ENCODE measurements around the gene CHD3. TPM values are rescaled to one million over a fixed set of nuclear protein-coding genes. Genes with fewer than 3 reads are reported as not detected.

CHD3 gene
- polyA plus RNA-seq, 1 of the 3 experiments (the other 2 are of a cell fraction): 56.2 TPM

DNA sequence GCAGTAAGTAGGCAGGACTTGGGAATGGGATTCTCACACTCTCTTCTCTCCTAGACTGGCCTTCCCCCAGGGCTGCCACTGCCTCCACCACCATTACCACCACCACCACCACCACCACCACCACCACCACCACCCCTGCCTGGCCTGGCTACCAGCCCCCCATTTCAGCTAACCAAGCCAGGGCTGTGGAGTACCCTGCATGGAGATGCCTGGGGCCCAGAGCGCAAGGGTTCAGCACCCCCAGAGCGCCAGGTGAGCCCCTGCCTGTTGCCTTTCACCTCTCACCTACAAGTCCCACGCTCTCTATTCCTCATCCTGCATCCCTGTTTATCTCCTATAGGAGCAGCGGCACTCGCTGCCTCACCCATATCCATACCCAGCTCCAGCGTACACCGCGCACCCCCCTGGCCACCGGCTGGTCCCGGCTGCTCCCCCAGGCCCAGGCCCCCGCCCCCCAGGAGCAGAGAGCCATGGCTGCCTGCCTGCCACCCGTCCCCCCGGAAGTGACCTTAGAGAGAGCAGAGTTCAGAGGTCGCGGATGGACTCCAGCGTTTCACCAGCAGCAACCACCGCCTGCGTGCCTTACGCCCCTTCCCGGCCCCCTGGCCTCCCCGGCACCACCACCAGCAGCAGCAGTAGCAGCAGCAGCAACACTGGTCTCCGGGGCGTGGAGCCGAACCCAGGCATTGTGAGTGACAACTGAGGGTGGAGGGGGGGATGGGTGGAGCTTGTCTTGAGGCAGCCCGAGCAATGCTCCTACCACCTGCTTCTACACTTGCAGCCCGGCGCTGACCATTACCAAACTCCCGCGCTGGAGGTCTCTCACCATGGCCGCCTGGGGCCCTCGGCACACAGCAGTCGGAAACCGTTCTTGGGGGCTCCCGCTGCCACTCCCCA is 41.6 kb upstream of the CHD3 start (continued):
- TF ChIP-seq, protein P1, sequence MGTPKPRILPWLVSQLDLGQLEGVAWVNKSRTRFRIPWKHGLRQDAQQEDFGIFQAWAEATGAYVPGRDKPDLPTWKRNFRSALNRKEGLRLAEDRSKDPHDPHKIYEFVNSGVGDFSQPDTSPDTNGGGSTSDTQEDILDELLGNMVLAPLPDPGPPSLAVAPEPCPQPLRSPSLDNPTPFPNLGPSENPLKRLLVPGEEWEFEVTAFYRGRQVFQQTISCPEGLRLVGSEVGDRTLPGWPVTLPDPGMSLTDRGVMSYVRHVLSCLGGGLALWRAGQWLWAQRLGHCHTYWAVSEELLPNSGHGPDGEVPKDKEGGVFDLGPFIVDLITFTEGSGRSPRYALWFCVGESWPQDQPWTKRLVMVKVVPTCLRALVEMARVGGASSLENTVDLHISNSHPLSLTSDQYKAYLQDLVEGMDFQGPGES (IDR thresholded peaks at IDR 0.05; ENCODE audit: low read depth, low read length): no peak

DNA sequence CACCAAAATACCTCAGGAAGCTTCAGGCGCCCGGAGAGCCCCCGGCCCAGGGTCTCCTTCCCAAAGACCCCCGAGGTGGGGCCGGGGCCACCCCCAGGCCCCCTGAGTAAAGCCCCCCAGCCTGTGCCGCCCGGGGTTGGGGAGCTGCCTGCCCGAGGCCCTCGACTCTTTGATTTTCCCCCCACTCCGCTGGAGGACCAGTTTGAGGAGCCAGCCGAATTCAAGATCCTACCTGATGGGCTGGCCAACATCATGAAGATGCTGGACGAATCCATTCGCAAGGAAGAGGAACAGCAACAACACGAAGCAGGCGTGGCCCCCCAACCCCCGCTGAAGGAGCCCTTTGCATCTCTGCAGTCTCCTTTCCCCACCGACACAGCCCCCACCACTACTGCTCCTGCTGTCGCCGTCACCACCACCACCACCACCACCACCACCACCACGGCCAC is 40.4 kb upstream of the CHD3 start:
- peaks cover 30% of the 10 kb centered on the region for H3K79me2 ChIP-seq (ENCODE audit: insufficient read depth)
- H3K9me2 ChIP-seq: no peaks in the 10 kb centered on the region
- 94% methylated on average over 13 of the region's 20 CpGs for WGBS (ENCODE audit: low lambda C conversion rate)
- H3K27me3 ChIP-seq (ENCODE audit: insufficient read depth): no peaks in the 10 kb centered on the region
- ChIA-PET POLR2A (no interaction called here), CTCF (interaction anchor here (3.4 to 5.7 kb wide), 2 partner anchors 14 to 23 kb away, joined by 19 to 58 read pairs; partner anchors contain the start of gene KDM6B)
- no peak for DNase-seq
- peaks cover 27% of the 10 kb centered on the region for H3F3A ChIP-seq (replicated peaks; ENCODE audit: insufficient read depth)
- no peak overlapping the region for H3K9ac ChIP-seq
- H3K4me1 ChIP-seq (ENCODE audit: control insufficient read depth in 1 of 2, insufficient read depth in 2 of 2, low read depth in 1 of 2, low read length in 1 of 2): peaks cover 8 to 23% of the 10 kb centered on the region in 2 experiments; a peak in 2 of 4 replicates
- peaks cover 36 to 64% of the 10 kb centered on the region in 2 experiments for H3K36me3 ChIP-seq (replicated peaks in 1 of 2; ENCODE audit: control insufficient read depth in 1 of 2, insufficient read depth in 2 of 2, low read length in 1 of 2)
- H3K9me3 ChIP-seq: no peaks in the 10 kb centered on the region
- no peak overlapping the region for H3K4me3 ChIP-seq (ENCODE audit: low read depth in 2 of 2, low read length in 1 of 2)
- H3K27ac ChIP-seq (ENCODE audit: low read depth in 2 of 2, low read length in 1 of 2): no peak overlapping the region
- H2AFZ ChIP-seq (ENCODE audit: low read depth): no peak overlapping the region
- peaks cover 47% of the 10 kb centered on the region for H4K20me1 ChIP-seq (ENCODE audit: insufficient read depth)
- H3K4me2 ChIP-seq: no peak overlapping the region
- TF ChIP-seq GABPA (IDR thresholded peaks at IDR 0.05; ENCODE audit: low read depth) (no peak), RXRA (IDR thresholded peaks at IDR 0.05; ENCODE audit: borderline replicate concordance, low read depth) (no peak), SIN3A (IDR thresholded peaks at IDR 0.05; ENCODE audit: borderline replicate concordance, low read depth, low read length) (no peak)
- TF ChIP-seq, protein P1 (IDR thresholded peaks at IDR 0.05; ENCODE audit: low read depth, low read length): no peak

DNA sequence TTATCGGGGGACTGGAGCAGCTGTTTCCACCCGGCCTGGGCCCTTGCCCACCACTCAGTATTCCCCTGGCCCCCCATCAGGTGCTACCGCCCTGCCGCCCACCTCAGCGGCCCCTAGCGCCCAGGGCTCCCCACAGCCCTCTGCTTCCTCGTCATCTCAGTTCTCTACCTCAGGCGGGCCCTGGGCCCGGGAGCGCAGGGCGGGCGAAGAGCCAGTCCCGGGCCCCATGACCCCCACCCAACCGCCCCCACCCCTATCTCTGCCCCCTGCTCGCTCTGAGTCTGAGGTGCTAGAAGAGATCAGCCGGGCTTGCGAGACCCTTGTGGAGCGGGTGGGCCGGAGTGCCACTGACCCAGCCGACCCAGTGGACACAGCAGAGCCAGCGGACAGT is 39.9 kb upstream of the CHD3 start:
- H3K27me3 ChIP-seq (ENCODE audit: insufficient read depth): no peaks in the 10 kb centered on the region
- peaks cover 25% of the 10 kb centered on the region for H3F3A ChIP-seq (replicated peaks; ENCODE audit: insufficient read depth)
- no peaks in the 10 kb centered on the region for H3K9me3 ChIP-seq
- CTCF ChIA-PET: interaction anchor here (1.3 to 5.7 kb wide), 3 partner anchors 14 to 209 kb away, joined by 4 to 58 read pairs (median 44); partner anchors contain the start of gene KDM6B
- POLR2A ChIA-PET: no interaction called here
- no peak overlapping the region for H2AFZ ChIP-seq (ENCODE audit: low read depth)
- WGBS (ENCODE audit: low lambda C conversion rate): 90% methylated on average over 15 of the region's 21 CpGs
- no peak overlapping the region for H3K27ac ChIP-seq (ENCODE audit: low read depth in 2 of 2, low read length in 1 of 2)
- H3K4me2 ChIP-seq: no peak overlapping the region
- no peaks in the 10 kb centered on the region for H3K9me2 ChIP-seq
- H3K9ac ChIP-seq: no peak overlapping the region
- no peak overlapping the region for H3K4me3 ChIP-seq (ENCODE audit: low read depth in 2 of 2, low read length in 1 of 2)
- H3K4me1 ChIP-seq (ENCODE audit: control insufficient read depth in 1 of 2, insufficient read depth in 2 of 2, low read depth in 1 of 2, low read length in 1 of 2): peaks cover 8 to 21% of the 10 kb centered on the region in 2 experiments; a peak in 2 of 4 replicates
- DNase-seq: no peak
- H3K36me3 ChIP-seq (replicated peaks in 1 of 2; ENCODE audit: control insufficient read depth in 1 of 2, insufficient read depth in 2 of 2, low read length in 1 of 2): peaks cover 37 to 69% of the 10 kb centered on the region in 2 experiments
- peaks cover 47% of the 10 kb centered on the region for H4K20me1 ChIP-seq (ENCODE audit: insufficient read depth)
- peaks cover 25% of the 10 kb centered on the region for H3K79me2 ChIP-seq (ENCODE audit: insufficient read depth)
- no peak for TF ChIP-seq MEF2A (IDR thresholded peaks at IDR 0.05; ENCODE audit: borderline replicate concordance, low read depth)
- TF ChIP-seq, protein P2, sequence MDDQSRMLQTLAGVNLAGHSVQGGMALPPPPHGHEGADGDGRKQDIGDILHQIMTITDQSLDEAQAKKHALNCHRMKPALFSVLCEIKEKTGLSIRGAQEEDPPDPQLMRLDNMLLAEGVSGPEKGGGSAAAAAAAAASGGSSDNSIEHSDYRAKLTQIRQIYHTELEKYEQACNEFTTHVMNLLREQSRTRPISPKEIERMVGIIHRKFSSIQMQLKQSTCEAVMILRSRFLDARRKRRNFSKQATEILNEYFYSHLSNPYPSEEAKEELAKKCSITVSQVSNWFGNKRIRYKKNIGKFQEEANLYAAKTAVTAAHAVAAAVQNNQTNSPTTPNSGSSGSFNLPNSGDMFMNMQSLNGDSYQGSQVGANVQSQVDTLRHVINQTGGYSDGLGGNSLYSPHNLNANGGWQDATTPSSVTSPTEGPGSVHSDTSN (IDR thresholded peaks at IDR 0.05): no peak
- no peak for TF ChIP-seq TAF1 (IDR thresholded peaks at IDR 0.05; ENCODE audit: borderline replicate concordance, low read depth, low read length)
- no peak for TF ChIP-seq TEAD4 (IDR thresholded peaks at IDR 0.05; ENCODE audit: borderline replicate concordance, insufficient read depth)
- TF ChIP-seq, protein P3, sequence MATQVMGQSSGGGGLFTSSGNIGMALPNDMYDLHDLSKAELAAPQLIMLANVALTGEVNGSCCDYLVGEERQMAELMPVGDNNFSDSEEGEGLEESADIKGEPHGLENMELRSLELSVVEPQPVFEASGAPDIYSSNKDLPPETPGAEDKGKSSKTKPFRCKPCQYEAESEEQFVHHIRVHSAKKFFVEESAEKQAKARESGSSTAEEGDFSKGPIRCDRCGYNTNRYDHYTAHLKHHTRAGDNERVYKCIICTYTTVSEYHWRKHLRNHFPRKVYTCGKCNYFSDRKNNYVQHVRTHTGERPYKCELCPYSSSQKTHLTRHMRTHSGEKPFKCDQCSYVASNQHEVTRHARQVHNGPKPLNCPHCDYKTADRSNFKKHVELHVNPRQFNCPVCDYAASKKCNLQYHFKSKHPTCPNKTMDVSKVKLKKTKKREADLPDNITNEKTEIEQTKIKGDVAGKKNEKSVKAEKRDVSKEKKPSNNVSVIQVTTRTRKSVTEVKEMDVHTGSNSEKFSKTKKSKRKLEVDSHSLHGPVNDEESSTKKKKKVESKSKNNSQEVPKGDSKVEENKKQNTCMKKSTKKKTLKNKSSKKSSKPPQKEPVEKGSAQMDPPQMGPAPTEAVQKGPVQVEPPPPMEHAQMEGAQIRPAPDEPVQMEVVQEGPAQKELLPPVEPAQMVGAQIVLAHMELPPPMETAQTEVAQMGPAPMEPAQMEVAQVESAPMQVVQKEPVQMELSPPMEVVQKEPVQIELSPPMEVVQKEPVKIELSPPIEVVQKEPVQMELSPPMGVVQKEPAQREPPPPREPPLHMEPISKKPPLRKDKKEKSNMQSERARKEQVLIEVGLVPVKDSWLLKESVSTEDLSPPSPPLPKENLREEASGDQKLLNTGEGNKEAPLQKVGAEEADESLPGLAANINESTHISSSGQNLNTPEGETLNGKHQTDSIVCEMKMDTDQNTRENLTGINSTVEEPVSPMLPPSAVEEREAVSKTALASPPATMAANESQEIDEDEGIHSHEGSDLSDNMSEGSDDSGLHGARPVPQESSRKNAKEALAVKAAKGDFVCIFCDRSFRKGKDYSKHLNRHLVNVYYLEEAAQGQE (IDR thresholded peaks at IDR 0.05; ENCODE audit: low read depth, low read length): no peak
- TF ChIP-seq, protein P4, sequence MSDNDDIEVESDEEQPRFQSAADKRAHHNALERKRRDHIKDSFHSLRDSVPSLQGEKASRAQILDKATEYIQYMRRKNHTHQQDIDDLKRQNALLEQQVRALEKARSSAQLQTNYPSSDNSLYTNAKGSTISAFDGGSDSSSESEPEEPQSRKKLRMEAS (IDR thresholded peaks at IDR 0.05; ENCODE audit: low read depth): no peak
- no peak for TF ChIP-seq MXI1 (IDR thresholded peaks at IDR 0.05; ENCODE audit: low read depth, low read length)
- no peak for TF ChIP-seq CHD2 (IDR thresholded peaks at IDR 0.05; ENCODE audit: low read length, partially characterized antibody)
- TF ChIP-seq SIN3A (IDR thresholded peaks at IDR 0.05; ENCODE audit: borderline replicate concordance, low read depth, low read length): no peak
- TF ChIP-seq GATA2 (CRISPR knock-in tag; IDR thresholded peaks at IDR 0.05): no peak
- TF ChIP-seq FOXM1 (IDR thresholded peaks at IDR 0.05; ENCODE audit: low read depth): no peak
- TF ChIP-seq RAD21 (IDR thresholded peaks at IDR 0.05; ENCODE audit: low read length): no peak
- no peak for TF ChIP-seq NFIC (IDR thresholded peaks at IDR 0.05; ENCODE audit: borderline replicate concordance)

Measured in SK-N-SH (cell line).